NCI-H510A treated with DMSO at 0.1 percent for 48 hours (cell line): ENCODE measurements around the gene CHTF18.

Source experiments
- DNase-seq: peaks from one replicate; lab custom pipeline; 2025; lab: John Stamatoyannopoulos, UW

Gene CHTF18

DNA sequence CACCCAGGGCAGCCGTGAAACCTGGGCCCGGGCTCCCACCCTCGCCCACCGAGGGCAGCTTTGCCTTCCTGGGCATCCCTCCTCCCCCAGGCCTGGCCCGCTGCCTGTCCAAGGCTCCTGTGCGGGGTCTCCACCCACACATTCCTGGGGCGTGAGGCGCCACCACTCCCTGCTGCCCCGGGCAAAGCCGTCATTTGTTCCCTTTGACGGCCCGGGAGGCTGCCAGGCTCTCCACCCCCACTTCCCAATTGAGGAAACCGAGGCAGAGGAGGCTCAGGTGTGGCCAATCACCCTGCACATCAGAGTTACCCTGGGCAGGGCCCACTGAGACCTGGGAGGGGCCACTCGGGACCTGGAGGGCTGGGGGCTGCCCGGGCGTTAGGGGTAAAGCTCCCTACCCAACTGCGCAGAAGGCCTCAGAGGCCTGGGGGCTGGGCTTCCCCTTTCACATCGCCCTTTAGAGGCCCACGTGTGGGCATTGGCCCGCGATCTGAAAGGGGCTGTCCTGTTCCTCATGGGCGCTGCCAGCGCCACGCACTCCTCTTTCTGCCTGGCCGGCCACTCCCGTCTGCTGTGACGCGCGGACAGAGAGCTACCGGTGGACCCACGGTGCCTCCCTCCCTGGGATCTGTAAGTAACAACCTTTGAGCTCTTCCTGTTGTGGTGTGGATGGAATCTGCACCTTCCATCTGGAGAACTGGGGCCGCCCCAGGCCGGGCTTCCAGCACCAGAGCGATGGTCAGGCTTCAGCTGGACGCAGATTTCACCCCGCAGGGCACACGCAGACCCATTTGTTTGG lies 27.7 kb upstream of the CHTF18 start, which contains the start of gene MSLN:
MSLN (plus strand) TSS at position 190 of the 799 bp plus-strand sequence. CDS start 1,947 bp downstream, outside the sequence.
- DNase-seq, result no peak

GRCh38 chr16:761625-762513 lies 26.6 kb upstream of the CHTF18 start:
- DNase-seq, result no peak

DNA sequence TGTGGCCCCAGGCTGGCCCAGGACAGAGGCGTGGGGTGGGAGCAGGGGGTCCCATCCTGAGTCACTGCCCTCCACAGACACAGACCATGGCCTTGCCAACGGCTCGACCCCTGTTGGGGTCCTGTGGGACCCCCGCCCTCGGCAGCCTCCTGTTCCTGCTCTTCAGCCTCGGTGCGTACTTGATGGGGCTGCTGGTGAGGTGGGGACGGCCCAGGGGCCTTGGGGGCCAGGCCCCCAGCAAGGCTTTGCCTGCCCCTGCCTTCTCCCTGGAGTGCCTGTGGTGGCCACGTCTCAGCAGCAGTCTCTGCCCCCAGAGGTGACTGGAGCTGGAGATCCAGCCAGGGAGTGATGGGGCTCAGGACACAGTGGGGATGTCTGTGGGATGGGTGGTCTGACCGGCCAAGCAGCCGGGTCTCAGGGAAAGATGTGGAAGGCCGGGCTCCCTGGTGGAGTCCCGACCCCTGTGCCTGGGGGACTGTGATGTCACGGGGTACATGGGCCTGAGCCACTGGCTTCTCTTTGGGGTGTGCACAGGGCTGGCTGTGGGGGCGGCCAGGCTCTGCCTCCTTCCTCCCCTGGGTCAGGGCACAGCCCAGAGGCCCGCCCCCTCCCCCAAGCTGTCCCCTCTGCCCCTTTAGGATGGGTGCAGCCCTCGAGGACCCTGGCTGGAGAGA lies 25.7 kb upstream of the CHTF18 start:
- DNase-seq, result no peak

DNA sequence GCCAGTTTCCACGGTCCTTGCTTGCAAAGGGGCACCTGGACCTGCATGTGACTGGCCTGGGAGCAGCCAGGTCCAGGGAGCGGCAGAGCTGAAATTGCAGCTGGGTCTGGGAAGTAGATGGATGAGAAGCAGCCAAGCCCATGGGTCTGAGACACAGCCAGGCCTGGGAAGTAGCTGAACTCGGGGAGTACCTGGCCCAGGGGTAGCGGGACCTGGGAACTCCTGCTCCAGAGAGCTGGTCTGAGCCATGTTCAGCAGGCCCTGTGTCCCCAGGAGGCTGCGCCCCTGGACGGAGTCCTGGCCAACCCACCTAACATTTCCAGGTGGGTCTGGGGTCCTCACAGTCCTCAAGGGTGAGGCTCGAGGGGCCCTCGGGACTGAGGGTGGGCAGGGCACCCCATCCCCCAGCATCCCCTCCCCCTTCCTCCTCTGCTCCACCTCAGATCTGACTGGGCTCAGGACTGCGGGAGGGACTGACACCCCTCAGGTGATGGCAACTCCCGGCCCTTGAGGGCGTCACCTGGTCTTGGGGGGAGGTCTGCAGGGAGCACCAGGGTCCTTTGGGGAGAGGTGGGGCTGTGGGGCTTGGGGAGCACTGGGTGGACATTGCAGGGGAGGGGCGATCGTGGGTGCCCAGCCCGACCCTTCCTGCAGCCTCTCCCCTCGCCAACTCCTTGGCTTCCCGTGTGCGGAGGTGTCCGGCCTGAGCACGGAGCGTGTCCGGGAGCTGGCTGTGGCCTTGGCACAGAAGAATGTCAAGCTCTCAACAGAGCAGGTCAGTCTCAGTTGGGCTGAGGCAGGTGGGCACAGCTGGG lies 24.8 kb upstream of the CHTF18 start:
- DNase-seq, result no peak

DNA sequence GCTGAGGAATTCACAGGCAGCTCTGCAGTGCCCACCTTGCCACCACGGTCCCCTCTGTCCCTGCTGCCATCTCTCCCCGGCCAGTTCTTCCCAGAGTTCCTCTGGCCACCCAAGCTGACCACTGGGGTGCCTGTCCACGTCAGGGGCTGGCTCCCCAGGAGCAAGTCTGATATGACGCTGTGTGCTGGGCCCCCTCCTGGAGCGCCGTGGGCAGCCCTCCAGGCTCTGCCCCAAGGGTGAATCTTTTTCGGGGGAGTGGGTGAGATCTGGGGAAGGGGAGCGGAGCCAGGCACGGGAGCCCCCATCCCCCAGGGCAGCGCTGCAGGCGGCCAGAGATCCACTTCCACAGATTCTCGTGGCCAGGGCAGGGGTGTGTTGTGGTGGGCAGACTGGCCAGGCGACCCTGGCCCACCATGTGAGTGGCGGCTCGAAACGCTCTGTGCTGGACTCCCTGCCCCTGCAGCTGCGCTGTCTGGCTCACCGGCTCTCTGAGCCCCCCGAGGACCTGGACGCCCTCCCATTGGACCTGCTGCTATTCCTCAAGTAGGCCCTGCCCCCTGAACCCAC lies 24.2 kb upstream of the CHTF18 start:
- DNase-seq, result no peak

DNA sequence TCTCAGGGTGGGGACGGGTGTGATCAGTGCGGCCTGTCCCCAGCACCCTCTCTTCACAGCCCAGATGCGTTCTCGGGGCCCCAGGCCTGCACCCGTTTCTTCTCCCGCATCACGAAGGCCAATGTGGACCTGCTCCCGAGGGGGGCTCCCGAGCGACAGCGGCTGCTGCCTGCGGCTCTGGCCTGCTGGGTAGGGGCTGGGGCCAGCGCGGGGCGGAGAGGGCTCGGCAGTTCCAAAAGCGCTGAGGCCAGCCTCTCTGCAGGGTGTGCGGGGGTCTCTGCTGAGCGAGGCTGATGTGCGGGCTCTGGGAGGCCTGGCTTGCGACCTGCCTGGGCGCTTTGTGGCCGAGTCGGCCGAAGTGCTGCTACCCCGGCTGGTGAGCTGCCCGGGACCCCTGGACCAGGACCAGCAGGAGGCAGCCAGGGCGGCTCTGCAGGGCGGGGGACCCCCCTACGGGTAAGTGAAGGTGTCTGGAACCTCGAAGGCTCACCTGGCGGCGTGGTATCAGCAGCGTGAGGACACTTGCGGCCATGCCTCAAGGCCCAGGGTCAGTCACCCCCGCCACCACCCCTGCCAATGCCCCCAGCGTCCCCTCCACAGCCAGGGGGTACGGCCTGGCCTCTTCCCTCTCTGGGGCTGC lies 23.5 kb upstream of the CHTF18 start:
- no peak for DNase-seq

- no peak for DNase-seq
These were observed 22.9 kb upstream of the CHTF18 start for GRCh38 chr16:765488-765865.

- no peak for DNase-seq
These were observed 22.2 kb upstream of the CHTF18 start for GRCh38 chr16:766008-766819.

GRCh38 chr16:766820-767640 lies 21.4 kb upstream of the CHTF18 start:
- DNase-seq, result no peak

- no peak for DNase-seq
These were observed 20.6 kb upstream of the CHTF18 start for GRCh38 chr16:767743-768235.

DNA sequence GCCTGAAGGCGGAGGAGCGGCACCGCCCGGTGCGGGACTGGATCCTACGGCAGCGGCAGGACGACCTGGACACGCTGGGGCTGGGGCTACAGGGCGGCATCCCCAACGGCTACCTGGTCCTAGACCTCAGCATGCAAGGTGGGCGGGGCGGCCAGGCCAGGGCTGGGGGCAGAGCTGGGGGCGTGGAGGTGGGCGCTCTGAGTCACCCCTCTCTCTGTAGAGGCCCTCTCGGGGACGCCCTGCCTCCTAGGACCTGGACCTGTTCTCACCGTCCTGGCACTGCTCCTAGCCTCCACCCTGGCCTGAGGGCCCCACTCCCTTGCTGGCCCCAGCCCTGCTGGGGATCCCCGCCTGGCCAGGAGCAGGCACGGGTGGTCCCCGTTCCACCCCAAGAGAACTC lies 20.0 kb upstream of the CHTF18 start:
- no peak for DNase-seq

DNA sequence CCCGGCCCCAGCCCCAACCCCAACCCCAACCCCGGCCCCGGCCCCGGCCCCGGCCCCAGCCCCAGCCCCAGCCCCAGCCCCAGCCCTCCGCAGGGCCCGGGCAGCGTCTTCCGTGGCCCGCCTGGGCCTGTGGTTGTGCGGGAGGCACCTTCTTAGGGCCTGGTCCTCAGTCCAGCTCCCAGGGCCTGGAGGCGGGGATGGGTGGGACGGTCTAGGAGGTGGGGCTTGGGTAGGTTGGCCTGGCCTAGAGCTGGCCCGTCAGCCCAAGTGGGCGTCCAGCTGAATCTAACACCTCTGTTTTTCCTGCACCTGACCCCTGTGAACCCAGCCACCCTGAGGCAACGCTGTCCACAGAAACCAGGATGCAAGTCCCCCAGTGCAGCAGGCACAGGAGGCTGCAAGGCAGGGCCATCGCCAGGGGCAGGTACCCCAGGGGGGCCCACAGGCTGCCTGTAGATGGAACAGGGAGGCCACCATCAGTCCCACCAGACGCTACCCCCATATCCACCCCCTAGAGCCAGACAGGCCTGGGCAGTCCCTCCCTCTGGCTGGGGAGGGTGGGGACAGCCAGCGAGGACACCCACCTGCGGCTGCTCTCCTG lies 19.1 kb upstream of the CHTF18 start:
- no peak for DNase-seq

DNA sequence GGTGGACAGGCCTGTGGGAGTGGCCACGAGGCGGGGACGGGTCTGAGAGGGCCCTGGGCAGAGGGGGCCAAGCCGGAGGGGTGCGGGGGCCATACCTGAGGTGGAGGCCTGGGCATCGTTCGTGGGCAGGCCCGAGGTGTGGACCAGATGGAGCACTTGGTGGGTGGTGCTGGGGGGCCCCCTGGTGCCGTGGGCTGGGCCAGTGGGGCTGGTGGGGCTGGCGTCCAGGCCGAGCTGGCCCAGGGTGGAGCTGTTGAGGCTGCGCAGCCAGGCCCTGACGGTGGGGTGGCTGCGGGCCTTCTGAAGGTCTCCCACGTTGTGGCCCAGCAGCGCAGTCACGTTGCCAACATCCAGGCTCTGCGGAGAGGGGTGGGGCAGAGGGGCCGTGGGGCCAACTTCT lies 18.5 kb upstream of the CHTF18 start:
- no peak for DNase-seq

DNA sequence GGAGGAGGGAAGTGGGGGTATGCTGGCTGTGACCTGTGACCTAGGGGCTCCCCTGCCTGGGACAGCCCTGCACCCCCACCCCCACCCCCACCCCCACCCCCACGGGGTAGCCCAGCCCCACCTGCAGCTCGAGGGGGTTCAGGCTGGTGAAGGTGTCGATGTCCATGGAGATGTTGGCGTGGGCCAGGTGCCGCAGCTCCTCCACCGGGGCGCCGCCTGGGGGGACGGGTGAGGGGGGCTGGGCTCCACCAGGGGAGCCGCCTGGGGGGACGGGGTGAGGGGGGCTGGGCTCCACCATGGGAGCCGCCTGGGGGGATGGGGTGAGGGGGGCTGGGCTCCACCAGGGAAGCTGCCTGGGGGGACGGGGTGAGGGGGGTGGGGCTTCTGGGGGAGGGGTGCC lies 18.0 kb upstream of the CHTF18 start:
- no peak for DNase-seq

DNA sequence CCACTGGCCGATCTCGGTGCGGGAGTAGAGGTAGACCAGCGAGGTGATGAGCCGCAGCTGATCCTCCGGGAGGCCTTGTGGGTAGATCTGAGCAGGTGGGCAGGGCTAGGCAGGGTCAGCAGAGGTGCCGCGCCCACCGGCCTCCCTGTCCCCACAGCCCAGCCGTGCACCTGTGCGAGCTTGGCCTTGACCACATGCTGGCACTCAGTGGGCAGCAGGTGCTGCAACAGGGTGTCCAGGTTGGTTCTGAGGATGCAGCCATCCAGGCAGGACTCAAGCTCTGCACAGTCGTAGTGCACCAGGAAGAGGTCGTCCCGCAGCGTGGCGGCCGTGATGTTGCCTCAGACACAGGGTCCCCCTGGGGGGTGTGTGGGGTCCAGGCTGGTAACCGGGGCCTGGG lies 15.5 kb upstream of the CHTF18 start:
- no peak for DNase-seq

DNA sequence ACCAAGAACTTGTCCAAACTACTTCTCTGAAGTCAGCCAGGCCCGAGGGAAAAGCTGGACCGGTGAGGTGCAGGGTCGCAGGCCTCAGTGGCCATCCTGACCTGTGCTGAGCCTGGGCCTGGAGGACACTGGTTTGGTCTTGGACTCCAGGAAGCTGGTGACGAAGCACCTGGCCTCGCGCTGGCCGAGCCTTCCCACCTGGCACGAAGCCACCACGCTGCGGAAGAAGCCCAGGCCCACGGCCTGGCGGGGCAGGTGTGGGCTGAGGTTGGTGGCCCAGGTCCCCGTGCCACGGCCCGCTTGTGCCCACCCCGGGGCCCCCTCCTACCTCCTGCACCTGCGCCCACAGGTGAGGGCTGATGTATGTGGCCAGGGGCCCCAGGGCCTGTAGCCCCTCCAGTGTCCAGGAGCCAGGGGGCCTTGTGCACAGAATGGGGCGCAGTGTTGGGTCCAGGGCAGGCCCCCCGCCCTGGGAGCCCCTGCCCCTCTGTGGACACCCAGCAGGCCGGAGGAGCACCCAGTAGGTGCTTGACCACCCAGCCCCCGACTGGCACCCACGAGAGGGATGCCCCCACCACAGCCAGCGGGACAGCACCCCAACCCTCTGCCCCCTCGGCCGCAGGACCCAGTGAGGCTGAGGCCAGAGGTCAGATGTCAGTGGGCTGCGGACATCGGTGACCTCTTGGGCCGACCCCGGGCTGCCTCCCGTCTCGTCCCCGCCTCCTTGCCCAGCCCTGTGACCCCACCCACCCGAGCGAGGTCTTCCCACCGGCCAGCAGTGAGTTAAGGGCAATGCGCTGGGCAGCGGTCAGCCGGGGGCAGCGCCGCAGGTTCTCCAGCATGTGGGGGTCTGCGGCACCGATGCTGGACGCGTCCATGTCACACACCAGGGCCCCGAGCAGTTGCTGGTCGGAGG lies 14.1 kb upstream of the CHTF18 start:
- no peak for DNase-seq

- no peak for DNase-seq
These were observed 13.1 kb upstream of the CHTF18 start for GRCh38 chr16:775236-775796.
